BLaER1 treated with 17β-estradiol and CSF1 and Interleukin-3, amounts not matched to agents 10 nM and 100 nM (cell line): ENCODE results near the gene GPR158.

Source experiments
- H3K27ac ChIP-seq, 11 experiments: shearing (Covaris generic); formaldehyde crosslinking; 2 replicates each; pipeline ENCODE4 v1.8.1; 2022
- H3K27me3 ChIP-seq, 11 experiments: shearing (Covaris generic); formaldehyde crosslinking; 2 replicates each; pipeline ENCODE4 v1.8.1; 2022
- H3K36me3 ChIP-seq, 11 experiments: shearing (Covaris generic); formaldehyde crosslinking; 2 replicates each; pipeline ENCODE4 v1.8.1; 2022
- H3K4me1 ChIP-seq, 10 experiments: shearing (Covaris generic); formaldehyde crosslinking; 2 replicates each; pipeline ENCODE4 v1.8.1; 2022
- H3K4me2 ChIP-seq, 11 experiments: shearing (Covaris generic); formaldehyde crosslinking; 2 replicates each; pipeline ENCODE4 v1.8.1; 2022
- H3K4me3 ChIP-seq, 10 experiments: shearing (Covaris generic); formaldehyde crosslinking; 2 replicates each; pipeline ENCODE4 v1.8.1; 2022
- H3K9ac ChIP-seq, 11 experiments: shearing (Covaris generic); formaldehyde crosslinking; 2 replicates each; pipeline ENCODE4 v1.8.1; 2022
- H3K9me3 ChIP-seq, 11 experiments: shearing (Covaris generic); formaldehyde crosslinking; replicated peaks in 1 of 11; 2 replicates each; pipeline ENCODE4 v1.8.1; 2022
- H4K20me1 ChIP-seq, 11 experiments: shearing (Covaris generic); formaldehyde crosslinking; 2 replicates each; pipeline ENCODE4 v1.8.1; 2022
- Cebpa-rat ChIP-seq, 11 experiments: shearing (Covaris generic); IDR thresholded peaks; 2 replicates each; pipeline ENCODE4 v1.8.1; 2022

Gene GPR158

GRCh38 chr10:25531457-25532061, 356.8 kb downstream of the GPR158 start:
- H3K27me3 ChIP-seq: no peaks in the 10 kb centered on the region
- H3K4me3 ChIP-seq: no peak overlapping the region
- 0 out of 22 replicates have a peak overlapping the region, but pooled peaks of 1 of the 11 experiments have one; percentile 7 for H3K27ac ChIP-seq
- H3K4me1 ChIP-seq: peaks cover 0 to 14% (median 6%) of the 10 kb centered on the region in 10 experiments; a peak in 7 of 20 replicates
- no peaks in the 10 kb centered on the region for H4K20me1 ChIP-seq
- H3K9me3 ChIP-seq: no peaks in the 10 kb centered on the region
- no peak overlapping the region for H3K9ac ChIP-seq
- no peak for TF ChIP-seq Cebpa-rat (IDR thresholded peaks at IDR 0.05)
- H3K36me3 ChIP-seq: no peaks in the 10 kb centered on the region
- 0 out of 22 replicates have a peak overlapping the region, but pooled peaks of 4 of the 11 experiments have one; percentile 2 to 10 (median 8) for H3K4me2 ChIP-seq

GRCh38 chr10:25532213-25532612, 357.4 kb downstream of the GPR158 start:
- Histone ChIP-seq H3K9me3 (no peaks in the 10 kb centered on the region), H3K9ac (no peak overlapping the region), H4K20me1 (no peaks in the 10 kb centered on the region), H3K27ac (no peak overlapping the region), H3K27me3 (no peaks in the 10 kb centered on the region), H3K4me1 (peaks cover 0 to 14% (median 6%) of the 10 kb centered on the region in 10 experiments; a peak in 7 of 20 replicates), H3K4me3 (no peak overlapping the region), H3K36me3 (no peaks in the 10 kb centered on the region), H3K4me2 (0 out of 22 replicates have a peak overlapping the region, but pooled peaks of 1 of the 11 experiments have one; percentile 2)
- no peak for TF ChIP-seq Cebpa-rat (IDR thresholded peaks at IDR 0.05)

- Histone ChIP-seq H3K27me3 (no peaks in the 10 kb centered on the region), H3K9me3 (no peaks in the 10 kb centered on the region), H3K4me3 (no peak overlapping the region), H3K4me2 (no peak overlapping the region), H3K27ac (no peak overlapping the region), H3K36me3 (no peaks in the 10 kb centered on the region), H3K9ac (no peak overlapping the region), H4K20me1 (no peaks in the 10 kb centered on the region), H3K4me1 (peaks cover 0 to 7% (median 3%) of the 10 kb centered on the region in 10 experiments; a peak in 4 of 20 replicates)
- TF ChIP-seq Cebpa-rat (IDR thresholded peaks at IDR 0.05): no peak
Measured at GRCh38 chr10:25536027-25536426, 361.2 kb downstream of the GPR158 start.

- H3K4me3 ChIP-seq: no peak overlapping the region
- H3K9ac ChIP-seq: no peak overlapping the region
- no peaks in the 10 kb centered on the region for H3K27me3 ChIP-seq
- TF ChIP-seq Cebpa-rat (IDR thresholded peaks at IDR 0.05): no peak
- H3K27ac ChIP-seq: no peak overlapping the region
- H3K4me1 ChIP-seq: no peaks in the 10 kb centered on the region
- no peaks in the 10 kb centered on the region for H3K9me3 ChIP-seq
- no peaks in the 10 kb centered on the region for H4K20me1 ChIP-seq
- no peak overlapping the region for H3K4me2 ChIP-seq
- H3K36me3 ChIP-seq: no peaks in the 10 kb centered on the region
Measured at GRCh38 chr10:25547382-25547781, 372.6 kb downstream of the GPR158 start.

GRCh38 chr10:25552283-25552919, 377.6 kb downstream of the GPR158 start:
- TF ChIP-seq Cebpa-rat (IDR thresholded peaks at IDR 0.05): no peak
- H3K4me2 ChIP-seq: no peak overlapping the region
- no peak overlapping the region for H3K4me3 ChIP-seq
- H3K27ac ChIP-seq: no peak overlapping the region
- no peak overlapping the region for H3K9ac ChIP-seq
- no peaks in the 10 kb centered on the region for H4K20me1 ChIP-seq
- H3K36me3 ChIP-seq: no peaks in the 10 kb centered on the region
- H3K9me3 ChIP-seq: no peaks in the 10 kb centered on the region
- H3K4me1 ChIP-seq: no peaks in the 10 kb centered on the region
- H3K27me3 ChIP-seq: no peaks in the 10 kb centered on the region

- no peaks in the 10 kb centered on the region for H3K27me3 ChIP-seq
- no peaks in the 10 kb centered on the region for H4K20me1 ChIP-seq
- no peak overlapping the region for H3K9ac ChIP-seq
- no peaks in the 10 kb centered on the region for H3K9me3 ChIP-seq
- H3K27ac ChIP-seq: no peak overlapping the region
- no peaks in the 10 kb centered on the region for H3K4me1 ChIP-seq
- H3K4me2 ChIP-seq: no peak overlapping the region
- no peak overlapping the region for H3K4me3 ChIP-seq
- no peak for TF ChIP-seq Cebpa-rat (IDR thresholded peaks at IDR 0.05)
- H3K36me3 ChIP-seq: no peaks in the 10 kb centered on the region
Measured at GRCh38 chr10:25555865-25556264, 381.1 kb downstream of the GPR158 start.

GRCh38 chr10:25556457-25556856, 381.7 kb downstream of the GPR158 start:
- no peak overlapping the region for H3K9ac ChIP-seq
- no peak overlapping the region for H3K27ac ChIP-seq
- H3K4me1 ChIP-seq: no peaks in the 10 kb centered on the region
- no peaks in the 10 kb centered on the region for H4K20me1 ChIP-seq
- H3K4me3 ChIP-seq: no peak overlapping the region
- no peaks in the 10 kb centered on the region for H3K9me3 ChIP-seq
- TF ChIP-seq Cebpa-rat (IDR thresholded peaks at IDR 0.05): no peak
- H3K36me3 ChIP-seq: no peaks in the 10 kb centered on the region
- H3K4me2 ChIP-seq: no peak overlapping the region
- no peaks in the 10 kb centered on the region for H3K27me3 ChIP-seq

- Histone ChIP-seq H3K9ac (no peak overlapping the region), H3K9me3 (no peaks in the 10 kb centered on the region), H3K4me1 (no peaks in the 10 kb centered on the region), H3K4me3 (no peak overlapping the region), H4K20me1 (no peaks in the 10 kb centered on the region), H3K27ac (no peak overlapping the region), H3K36me3 (no peaks in the 10 kb centered on the region), H3K4me2 (no peak overlapping the region), H3K27me3 (no peaks in the 10 kb centered on the region)
- TF ChIP-seq Cebpa-rat (IDR thresholded peaks at IDR 0.05): no peak
Measured at GRCh38 chr10:25557136-25557535, 382.3 kb downstream of the GPR158 start.

GRCh38 chr10:25561758-25562157, 387.0 kb downstream of the GPR158 start:
- Histone ChIP-seq H3K9ac (no peak overlapping the region), H3K4me3 (no peak overlapping the region), H3K27me3 (no peaks in the 10 kb centered on the region), H3K4me2 (no peak overlapping the region), H3K9me3 (no peaks in the 10 kb centered on the region), H3K36me3 (no peaks in the 10 kb centered on the region), H4K20me1 (no peaks in the 10 kb centered on the region), H3K4me1 (no peaks in the 10 kb centered on the region), H3K27ac (no peak overlapping the region)
- no peak for TF ChIP-seq Cebpa-rat (IDR thresholded peaks at IDR 0.05)

- H3K27ac ChIP-seq: no peak overlapping the region
- H3K4me2 ChIP-seq: no peak overlapping the region
- H3K9ac ChIP-seq: no peak overlapping the region
- no peaks in the 10 kb centered on the region for H3K9me3 ChIP-seq
- no peaks in the 10 kb centered on the region for H4K20me1 ChIP-seq
- no peaks in the 10 kb centered on the region for H3K36me3 ChIP-seq
- no peaks in the 10 kb centered on the region for H3K27me3 ChIP-seq
- H3K4me3 ChIP-seq: no peak overlapping the region
- no peak for TF ChIP-seq Cebpa-rat (IDR thresholded peaks at IDR 0.05)
- no peaks in the 10 kb centered on the region for H3K4me1 ChIP-seq
Measured at GRCh38 chr10:25562547-25562946, 387.7 kb downstream of the GPR158 start.
